ENCODE results near the gene MTCL3.

The MTCL3 gene

DNA sequence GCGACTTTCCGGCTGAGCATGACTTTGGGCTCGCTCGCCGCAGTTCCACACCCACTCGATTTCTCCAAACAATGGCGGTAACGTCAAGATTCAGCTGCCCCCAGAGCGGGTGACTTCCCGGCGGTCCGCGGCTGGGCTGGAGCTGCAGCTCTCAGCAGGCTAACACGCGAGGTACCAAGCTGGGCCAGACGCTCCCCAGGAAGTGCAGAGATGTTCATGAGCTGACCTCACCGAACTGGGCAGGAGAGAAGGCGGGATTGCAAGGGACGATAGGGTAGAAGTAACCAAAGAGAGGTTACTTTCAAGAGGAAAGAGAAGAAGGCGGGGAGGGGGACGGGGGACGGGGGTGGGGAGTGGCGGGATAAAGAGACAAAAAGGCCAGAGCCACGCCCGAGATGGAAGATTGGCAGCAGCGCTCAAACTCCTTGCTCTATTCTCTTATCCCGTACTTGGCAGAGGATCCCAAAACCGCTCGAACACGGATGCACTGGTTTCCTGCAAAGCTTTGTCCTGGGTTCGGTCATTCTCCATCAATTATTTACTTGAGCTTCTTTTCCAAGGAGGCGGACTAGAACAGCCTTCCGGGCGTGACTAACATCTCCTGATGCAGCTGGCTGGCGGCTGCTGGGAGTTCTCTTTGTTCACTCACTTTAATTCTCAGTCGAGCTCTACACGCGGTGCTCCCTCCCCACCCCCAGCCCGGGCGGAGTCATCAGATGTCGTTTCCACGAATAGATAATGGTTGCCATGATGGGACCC lies at the start of gene MTCL3:
Gene MTCL3 (minus strand): TSS at position 626 of the 759 bp plus-strand sequence.
- no peak for DNase-seq (ENCODE audit: low spot score)

- DNase-seq (ENCODE audit: low spot score): no peak
Measured at GRCh38 chr6:127567476-127567875, 48.3 kb upstream of the MTCL3 start.

GRCh38 chr6:127566651-127567050 lies 47.5 kb upstream of the MTCL3 start:
- DNase-seq (ENCODE audit: low spot score): no peak

DNA sequence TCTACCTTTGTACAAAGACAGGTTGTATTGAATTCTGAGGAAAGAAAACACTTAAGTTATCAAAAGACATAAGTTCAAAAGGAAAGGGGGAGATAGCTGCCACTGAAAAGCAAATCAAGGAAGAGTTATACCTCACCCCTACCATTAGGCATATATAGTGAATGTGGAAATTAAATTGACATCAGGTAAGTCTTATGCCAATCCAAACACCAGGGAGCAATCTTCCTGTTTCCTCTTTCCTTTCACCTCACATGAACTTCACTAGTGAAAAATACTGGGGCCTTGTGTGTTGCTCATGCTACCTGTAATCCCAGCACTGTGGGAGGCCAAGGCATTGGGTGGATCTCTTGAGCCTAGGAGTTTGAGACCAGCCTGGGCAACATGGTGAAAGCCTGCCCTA lies 47.0 kb upstream of the MTCL3 start:
- DNase-seq (ENCODE audit: low spot score): no peak

- DNase-seq (ENCODE audit: low spot score): no peak
Measured at GRCh38 chr6:127564761-127565160, 45.6 kb upstream of the MTCL3 start.

DNA sequence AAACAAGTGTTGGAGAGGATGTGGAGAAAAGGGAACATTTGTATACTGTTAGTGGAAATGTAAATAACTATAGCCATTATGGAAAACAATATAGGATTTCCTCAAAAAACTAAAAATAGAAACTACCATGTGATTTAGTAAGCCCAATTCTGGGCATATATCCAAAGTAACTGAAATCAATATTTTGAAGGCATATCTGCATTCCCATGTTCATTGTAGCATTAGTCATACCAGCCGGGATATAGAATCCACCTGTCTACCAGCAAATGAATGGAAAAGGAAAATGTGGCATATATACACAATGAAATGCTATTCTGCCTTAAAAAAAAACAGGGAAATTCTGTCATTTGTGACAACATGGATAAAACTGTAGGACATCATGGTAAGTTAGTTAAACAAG lies 42.5 kb upstream of the MTCL3 start:
- no peak for DNase-seq (ENCODE audit: low spot score)

- no peak for DNase-seq (ENCODE audit: low spot score)
Measured at GRCh38 chr6:127554435-127555006, 35.4 kb upstream of the MTCL3 start.

- DNase-seq (ENCODE audit: low spot score): no peak
Measured at GRCh38 chr6:127550403-127550802, 31.3 kb upstream of the MTCL3 start.

- no peak for DNase-seq (ENCODE audit: low spot score)
Measured at GRCh38 chr6:127547904-127548649, 28.9 kb upstream of the MTCL3 start.

DNA sequence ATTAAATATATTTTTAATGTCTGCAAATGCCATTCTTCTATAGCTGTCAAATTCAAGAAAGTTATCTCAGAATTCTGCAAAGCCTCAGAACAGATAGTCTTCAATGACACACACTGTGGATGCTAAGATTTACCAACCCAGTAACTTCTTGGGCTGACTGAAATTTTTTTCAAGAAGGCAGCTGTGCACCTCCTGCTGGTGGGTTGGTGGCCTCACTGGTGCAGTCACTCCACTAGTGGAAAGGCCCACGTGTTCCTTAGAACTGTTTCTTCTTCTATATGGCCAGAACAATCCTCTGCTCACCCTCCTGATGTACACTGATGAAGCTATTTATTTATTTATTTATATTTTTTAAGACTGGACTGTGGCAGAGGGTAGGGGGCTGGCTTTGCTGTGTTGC lies 28.1 kb upstream of the MTCL3 start:
- DNase-seq (ENCODE audit: low spot score): no peak

DNA sequence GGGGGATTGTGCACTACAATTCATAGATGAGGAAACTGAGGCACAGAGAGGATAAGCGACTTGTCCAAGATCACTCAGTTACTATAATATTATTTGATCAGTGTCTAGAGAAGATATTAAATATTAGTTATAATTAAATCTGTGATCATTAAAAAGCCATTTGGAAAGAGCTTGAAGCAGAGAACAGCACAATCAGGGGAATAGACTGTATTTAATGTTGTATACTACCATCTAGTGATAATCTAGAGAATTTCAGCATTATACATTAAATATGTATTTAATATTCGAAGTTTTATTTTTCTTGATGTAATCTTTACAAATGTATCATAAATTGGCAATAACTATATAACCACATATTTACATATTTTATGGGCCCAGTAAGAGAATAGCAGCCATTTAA lies 20.1 kb upstream of the MTCL3 start:
- DNase-seq (ENCODE audit: low spot score): no peak

- DNase-seq (ENCODE audit: low spot score): no peak
Measured at GRCh38 chr6:127538750-127539264, 19.7 kb upstream of the MTCL3 start.

GRCh38 chr6:127533736-127534135 lies 14.6 kb upstream of the MTCL3 start:
- no peak for DNase-seq (ENCODE audit: low spot score)

GRCh38 chr6:127533011-127533410 lies 13.9 kb upstream of the MTCL3 start:
- DNase-seq (ENCODE audit: low spot score): no peak

DNA sequence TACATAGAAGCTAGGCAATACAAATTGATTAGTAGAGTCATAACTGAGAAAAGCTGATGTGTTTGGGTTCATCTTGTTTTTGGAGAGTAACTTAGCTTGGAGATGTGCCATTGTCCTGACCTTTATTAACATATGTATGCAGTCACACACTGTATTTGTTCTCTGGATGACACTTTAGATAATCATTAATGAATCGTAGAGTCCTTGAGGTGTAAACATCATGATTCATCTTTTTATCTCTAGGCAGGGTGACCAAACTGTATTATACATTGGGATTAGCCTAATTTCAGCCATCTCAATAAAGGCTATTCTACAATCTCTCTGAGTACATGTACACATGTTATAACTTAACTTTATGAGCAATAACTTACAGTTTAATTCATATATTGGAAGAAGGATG lies 3.6 kb upstream of the MTCL3 start:
- no peak for DNase-seq (ENCODE audit: low spot score)

DNA sequence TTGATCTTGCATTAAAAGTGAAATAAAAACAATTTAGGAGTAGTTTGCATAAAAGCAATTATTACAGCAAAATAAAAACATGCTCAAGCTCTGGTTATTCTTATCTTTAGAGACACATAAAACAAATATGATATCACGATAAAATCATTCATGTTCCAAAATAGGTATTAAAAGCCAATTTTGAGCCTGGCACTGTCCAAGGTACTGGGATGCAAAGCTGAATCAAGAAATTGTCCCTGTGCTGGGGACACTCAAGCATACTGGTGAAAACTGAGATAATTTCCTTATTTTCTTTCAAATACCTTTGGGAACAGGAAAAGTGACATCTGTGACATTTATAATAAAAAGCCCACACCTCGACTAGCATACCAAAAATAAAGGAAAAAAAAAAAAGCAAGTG lies 931 bp upstream of the MTCL3 start:
- no peak for DNase-seq (ENCODE audit: low spot score)

GRCh38 chr6:127519469-127519785 lies 292 bp upstream of the MTCL3 start:
- DNase-seq (ENCODE audit: low spot score): no peak

- no peak for DNase-seq (ENCODE audit: low spot score)
Measured at GRCh38 chr6:127518191-127518709, 885 bp downstream of the MTCL3 start.

DNA sequence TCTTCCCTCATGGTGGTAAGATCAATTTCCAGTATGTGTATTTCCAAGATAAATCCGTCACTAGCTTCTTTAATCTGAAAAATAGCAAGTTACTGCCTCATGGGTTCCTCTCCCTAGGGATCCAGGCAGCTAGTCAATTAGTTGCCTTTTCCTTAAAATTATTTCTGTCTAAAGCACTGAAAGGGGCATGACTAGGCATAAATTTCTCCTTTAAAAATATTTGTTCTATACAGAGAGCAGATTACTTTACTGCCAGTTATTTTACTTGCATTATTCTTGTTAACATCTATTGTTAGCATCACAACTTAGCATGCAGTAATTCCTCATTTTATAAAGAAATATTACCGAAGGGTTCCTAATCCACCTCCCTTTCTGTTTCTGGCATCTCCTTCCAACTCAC lies 1.4 kb downstream of the MTCL3 start:
- DNase-seq (ENCODE audit: low spot score): no peak

GRCh38 chr6:127516662-127517273 lies 2.4 kb downstream of the MTCL3 start:
- DNase-seq (ENCODE audit: low spot score): peak; percentile 38

- peak; percentile 57 for DNase-seq (ENCODE audit: low spot score)
Measured at GRCh38 chr6:127515794-127516661, 3.1 kb downstream of the MTCL3 start.
